K562 (cell line): ENCODE measurements around the gene ERFL. TPM values are rescaled to one million over a fixed set of nuclear protein-coding genes. Genes with fewer than 3 reads are reported as not detected.

Experiments
- ATF3 ChIP-seq, 2 experiments: fragments of 450-650 bp in 1 of 2; sonication (generic) in 1 of 2; formaldehyde crosslinking in 1 of 2; IDR thresholded peaks in 1 of 2; conservative IDR thresholded peaks in 1 of 2; 2 replicates each; pipeline versions ENCODE4 v1.6.1 to v1.8.1; 2016 to 2023; ENCODE audit warnings: mild to moderate bottlenecking in 2 of 2, moderate library complexity in 2 of 2, inconsistent platforms in 1 of 2, missing genetic modification reagents in 1 of 2
- BCLAF1 ChIP-seq, 2 experiments: fragments of 450-650 bp in 1 of 2; IDR thresholded peaks; 2 replicates each; pipeline ENCODE4 v1.6.1; 2011 to 2017; ENCODE audit warnings: low read depth in 2 of 2, antibody characterized with exemption in 1 of 2, borderline replicate concordance in 1 of 2, low read length in 1 of 2, mild to moderate bottlenecking in 1 of 2, mixed read lengths in 1 of 2; ENCODE audit not compliant: control insufficient read depth in 1 of 2
- CHD1 ChIP-seq: fragments of 200-600 bp; sonication (generic); IDR thresholded peaks from one replicate; pipeline ENCODE4 v1.6.1; 2012; ENCODE audit warnings: mild to moderate bottlenecking, moderate library complexity, low read length, inconsistent platforms
- DACH1 ChIP-seq: fragments of 450-650 bp; IDR thresholded peaks from 2 replicates; pipeline ENCODE4 v1.6.1; 2018; ENCODE audit not compliant: partially characterized antibody
- DMBX1 ChIP-seq: fragments of 250-450 bp; sonication (Bioruptor Pico); IDR thresholded peaks from 2 replicates; pipeline ENCODE4 v1.8.0; 2022; ENCODE audit warnings: inconsistent platforms, mild to moderate bottlenecking, moderate library complexity, borderline replicate concordance
- EZH2 ChIP-seq: IDR thresholded peaks from 2 replicates; pipeline ENCODE4 v1.6.1; 2012; ENCODE audit warnings: low read depth, mild to moderate bottlenecking, inconsistent platforms, low read length, borderline replicate concordance
- HOMEZ ChIP-seq: fragments of 250-450 bp; sonication (Bioruptor Pico); IDR thresholded peaks from 2 replicates; pipeline ENCODE4 v1.4.0; 2020; ENCODE audit warnings: mild to moderate bottlenecking, moderate library complexity
- KAT7 ChIP-seq: sonication (generic); formaldehyde crosslinking; IDR thresholded peaks from 2 replicates; pipeline ENCODE4 v1.8.0; 2022; ENCODE audit warnings: missing genetic modification reagents, mild to moderate bottlenecking, borderline replicate concordance
- KLF16 ChIP-seq: IDR thresholded peaks from 2 replicates; pipeline ENCODE4 v1.6.1; 2016; ENCODE audit warnings: antibody characterized with exemption
- NRF1 ChIP-seq, 2 experiments: fragments of 450-650 bp; IDR thresholded peaks in 1 of 2; conservative IDR thresholded peaks in 1 of 2; 2 replicates each; pipeline ENCODE4 v1.6.1; 2014; ENCODE audit warnings: mild to moderate bottlenecking in 2 of 2
- POLR3A ChIP-seq: IDR thresholded peaks from 2 replicates; pipeline ENCODE4 v1.6.1; 2011; ENCODE audit warnings: borderline replicate concordance, mild to moderate bottlenecking, moderate library complexity; ENCODE audit not compliant: insufficient read length, insufficient read depth; ENCODE audit errors: extremely low read depth
- SP1 ChIP-seq: sonication (generic); formaldehyde crosslinking; IDR thresholded peaks from 2 replicates; pipeline ENCODE4 v1.8.1; 2022; ENCODE audit warnings: mild to moderate bottlenecking, missing genetic modification reagents
- TCFL5 ChIP-seq: fragments of 250-450 bp; sonication (Bioruptor Pico); conservative IDR thresholded peaks from 2 replicates; pipeline ENCODE4 v1.6.1; 2021; ENCODE audit warnings: mild to moderate bottlenecking, moderate library complexity, matching md5 sums
- TGIF2 ChIP-seq: sonication (generic); formaldehyde crosslinking; IDR thresholded peaks from 2 replicates; pipeline ENCODE4 v1.8.1; 2022; ENCODE audit warnings: mild to moderate bottlenecking, missing genetic modification reagents, moderate library complexity
- THAP7 ChIP-seq: fragments of 250-450 bp; sonication (Bioruptor Pico); IDR thresholded peaks from 2 replicates; pipeline ENCODE4 v1.5.0; 2021
- ZNF277 ChIP-seq: fragments of 250-450 bp; sonication (Bioruptor Pico); IDR thresholded peaks from 2 replicates; pipeline ENCODE4 v1.8.0; 2022; ENCODE audit warnings: inconsistent platforms, mild to moderate bottlenecking, moderate library complexity, borderline replicate concordance
- ZNF561 ChIP-seq: fragments of 450-650 bp; formaldehyde crosslinking; conservative IDR thresholded peaks from 2 replicates; pipeline ENCODE4 v1.4.0; 2020; ENCODE audit warnings: mild to moderate bottlenecking, moderate library complexity
- ZNF695 ChIP-seq: fragments of 450-650 bp; formaldehyde crosslinking; IDR thresholded peaks from 2 replicates; pipeline ENCODE4 v1.4.0; 2020; ENCODE audit warnings: mild to moderate bottlenecking, moderate library complexity
- polyA plus RNA-seq, 8 experiments: library from polyadenylated mRNA; depleted of rRNA in 4 of 8; stranded (reverse) in 5 of 8; unstranded in 3 of 8; fragments of >200 nt; fragmentation: Nextera tagmentation in 2 of 8; fragmentation: Illumina TruSeq in 1 of 8; extraction: Ambion mirVana in 2 of 8; extraction: Trizol in 1 of 8; gene quantifications; 2 replicates each; pipeline versions ENCODE4 v1.2.1 to v1.2.3, GENCODE V29; 2011 to 2014; ENCODE audit warnings: inconsistent platforms in 1 of 8, missing spikeins in 1 of 8
- total RNA-seq, 7 experiments: library from RNA; depleted of rRNA in 6 of 7; stranded (reverse); fragments of >200 nt in 6 of 7; fragmentation: Illumina TruSeq in 2 of 7; extraction: Trizol in 2 of 7; gene quantifications; 2 replicates each; pipeline versions ENCODE4 v1.2.1 to v1.2.3, GENCODE V29; 2011 to 2021; ENCODE audit warnings: low replicate concordance in 1 of 7

The ERFL gene
- total and polyA plus RNA-seq, 9 of the 15 experiments (the other 6 are each of a cell fraction or from before 2014, with no cell fraction given), result 0.07 to 0.75 (median 0.32) TPM; not detected in 4

- TF ChIP-seq ATF3 (IDR thresholded peaks at IDR 0.05) (no peak), ATF3 (CRISPR knock-in tag; conservative IDR thresholded peaks at IDR 0.05) (no peak), TGIF2 (CRISPR knock-in tag) (no peak), CHD1 (no peak), ZNF277 (no peak), HOMEZ (no peak), EZH2 (no peak), POLR3A (no peak), SP1 (CRISPR knock-in tag) (no peak), TCFL5 (CRISPR knock-in tag) (no peak), KLF16 (0 out of 2 replicates have a peak, but pooled peaks have one; percentile 31), ZNF695 (CRISPR knock-in tag) (no peak), DMBX1 (CRISPR knock-in tag) (no peak), KAT7 (CRISPR knock-in tag) (no peak), THAP7 (no peak), NRF1 (conservative IDR thresholded peaks at IDR 0.05 in 1 of 2, IDR thresholded peaks at IDR 0.05 in 1 of 2) (peak in 1 of 2 experiments; percentile 29; a peak in 1 of 4 replicates), BCLAF1 (IDR thresholded peaks at IDR 0.05; ENCODE audit: borderline replicate concordance in 1 of 2, control insufficient read depth in 1 of 2, low read depth in 2 of 2, low read length in 1 of 2) (no peak), DACH1 (no peak), ZNF561 (CRISPR knock-in tag) (no peak)
Observed at GRCh38 chr19:41872775-41873647, 55.2 kb downstream of the ERFL start (continued).
